Hematopoietic multipotent progenitor cell (in vitro differentiated cells): ENCODE data around the gene CTNNA3. TPM values are rescaled to one million over a fixed set of nuclear protein-coding genes. Genes with fewer than 3 reads are reported as not detected.

Source experiments
- DNase-seq, 3 donors: peaks; one replicate each; pipeline ENCODE4 v3.0.0-alpha.2; 2011 to 2015; ENCODE audit warnings: low read depth in 2 of 3, low spot score in 2 of 3
- total RNA-seq: library from RNA; depleted of rRNA; stranded (reverse); fragments of >200 nt; gene quantifications from one replicate; pipeline ENCODE4 v1.2.3, GENCODE V29; 2012

The CTNNA3 gene
- total RNA-seq, 1 donor: under 0.01 TPM

DNA sequence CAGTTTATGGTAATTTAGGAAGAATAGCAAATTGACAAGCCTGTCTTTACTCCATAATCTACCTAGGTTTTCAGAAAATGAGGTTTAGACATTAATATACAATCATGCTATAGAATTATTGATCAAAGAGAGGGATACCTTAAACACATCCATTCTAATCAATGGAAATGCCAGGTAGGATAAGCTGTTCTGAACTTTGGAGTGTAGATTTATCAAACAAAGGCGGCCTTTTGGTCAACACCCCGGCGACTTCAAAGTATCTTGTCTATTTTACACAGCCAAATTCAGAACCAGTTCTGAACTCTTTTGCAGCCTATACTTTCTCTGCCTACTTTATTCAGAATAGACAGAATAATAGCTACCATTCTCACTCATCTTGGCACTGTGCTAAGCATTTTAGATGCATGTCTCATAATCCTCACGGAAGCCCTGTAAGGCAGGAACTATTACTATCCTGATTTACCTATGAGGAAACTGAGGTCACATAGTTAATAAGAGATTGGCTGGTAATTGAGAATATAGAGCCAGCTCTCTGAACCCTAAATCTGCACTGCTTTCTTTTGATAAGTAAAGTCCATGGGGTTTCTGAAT is 1412.0 kb downstream of the CTNNA3 start:
- no peak for DNase-seq

DNA sequence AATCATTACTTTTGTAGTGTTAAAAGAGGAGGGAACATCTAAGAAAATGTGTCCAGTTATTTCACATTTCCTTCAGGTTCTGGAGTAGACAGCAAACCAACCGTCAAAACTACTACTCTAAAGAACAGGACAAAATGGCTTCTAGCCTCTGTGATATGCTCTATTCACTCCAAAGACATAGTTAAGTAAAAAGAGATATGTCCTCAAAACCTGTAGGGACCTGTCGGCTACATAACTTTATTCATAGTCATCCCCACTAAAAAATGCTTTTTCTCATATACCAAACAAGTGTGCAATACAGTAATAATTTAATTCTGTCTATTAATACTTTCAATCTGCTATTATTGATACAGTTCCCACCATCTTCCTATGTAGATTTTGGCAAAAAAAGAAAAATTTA is 1412.9 kb downstream of the CTNNA3 start:
- no peak for DNase-seq

DNA sequence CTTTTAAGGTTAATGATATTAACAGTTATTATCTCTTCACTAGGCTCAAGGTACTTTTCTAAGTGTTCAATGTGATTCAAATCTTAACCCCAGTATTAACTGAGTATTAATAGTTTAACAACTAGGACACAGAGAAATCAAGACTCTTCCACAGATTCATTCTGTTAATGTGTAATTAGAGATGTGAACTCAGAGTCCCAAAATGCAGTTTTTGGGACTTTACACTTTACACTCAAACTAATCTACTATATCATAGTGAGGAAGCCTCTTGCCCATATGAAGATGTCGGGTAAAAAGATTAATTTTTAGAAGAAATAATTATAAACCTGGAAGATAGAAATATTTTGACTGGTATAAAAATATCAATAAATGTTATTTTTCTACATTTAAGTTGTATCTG is 1414.7 kb downstream of the CTNNA3 start:
- no peak for DNase-seq

DNA sequence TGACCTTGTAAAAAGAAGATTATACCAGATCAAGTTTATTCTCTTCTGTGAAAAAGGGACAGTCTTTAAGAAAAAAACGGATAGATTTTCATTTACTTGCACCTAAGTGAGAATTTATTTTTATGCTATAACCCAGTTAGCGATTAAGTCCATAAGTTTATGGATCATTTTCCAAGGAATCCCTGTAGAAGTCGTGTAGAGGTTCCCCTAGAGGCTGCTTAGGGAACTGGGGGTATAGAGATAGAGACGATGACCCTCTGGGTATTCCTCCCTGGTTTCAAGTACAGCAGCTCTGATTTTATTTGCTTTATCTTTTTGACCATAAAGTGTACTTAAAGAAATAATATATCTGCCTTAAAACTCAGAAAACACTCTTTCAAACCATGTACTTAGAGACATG is 1418.5 kb downstream of the CTNNA3 start:
- no peak for DNase-seq

DNA sequence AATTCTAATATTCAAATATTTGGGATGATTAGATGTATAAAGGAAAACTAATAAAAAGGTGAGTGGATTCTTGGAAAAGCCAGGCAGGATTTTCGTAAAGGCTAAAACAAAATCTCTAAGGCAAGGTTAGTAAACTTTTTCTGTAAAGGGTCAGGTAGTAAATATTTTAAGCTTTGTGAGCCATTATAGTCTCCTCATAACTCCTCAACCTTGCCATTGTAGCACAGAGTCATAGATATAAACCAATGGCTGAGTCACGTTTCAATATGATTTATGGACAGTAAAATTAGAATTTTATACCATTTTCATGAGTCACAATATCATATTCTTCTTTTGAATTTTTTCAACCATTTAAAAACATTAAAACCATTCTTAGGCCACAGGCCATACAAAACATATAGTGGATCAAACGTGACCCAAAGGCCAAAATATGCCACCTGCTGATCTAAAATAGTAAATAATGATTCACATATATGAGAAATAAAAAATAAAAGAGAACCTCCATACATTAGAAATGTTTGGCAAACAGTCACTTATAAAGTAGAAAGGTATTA is 1422.0 kb downstream of the CTNNA3 start:
- DNase-seq: no peak

DNA sequence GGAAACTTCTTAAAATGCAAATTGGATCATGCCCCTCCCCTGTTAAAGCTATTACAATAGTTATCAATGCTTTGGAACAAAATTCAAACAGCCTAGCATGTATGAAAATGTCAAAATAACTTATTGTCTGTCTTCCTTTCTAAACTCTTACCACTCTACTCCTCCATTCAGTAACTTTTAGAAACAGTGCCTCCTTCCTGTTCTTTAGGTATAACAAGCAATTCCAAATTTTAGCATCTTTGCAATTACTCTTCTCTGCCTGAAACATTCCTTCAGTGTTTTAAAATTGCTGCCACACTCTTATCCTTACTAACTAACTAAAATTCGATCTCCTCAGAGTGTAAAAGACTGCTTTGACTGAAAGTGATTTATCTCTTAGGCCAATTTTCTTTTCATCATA is 1430.6 kb downstream of the CTNNA3 start:
- no peak for DNase-seq

DNA sequence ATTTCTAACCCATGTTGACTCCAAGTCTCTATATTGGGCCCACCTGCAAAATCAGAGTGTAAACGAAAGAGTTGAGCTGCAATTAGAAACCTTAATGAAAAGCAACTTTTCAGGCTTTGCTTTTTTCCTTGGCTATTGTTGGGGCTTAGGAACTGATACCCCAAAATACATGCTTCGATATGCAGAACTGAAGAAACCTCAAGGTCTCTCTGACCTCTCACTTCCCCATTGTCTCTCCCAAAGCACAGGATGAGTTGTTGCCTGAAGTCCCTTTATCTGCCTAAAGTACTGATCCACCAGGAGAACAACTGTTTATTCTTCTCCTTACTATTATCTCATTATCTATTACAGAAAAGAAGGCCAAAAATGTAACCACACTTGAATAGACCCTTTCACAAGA is 1436.2 kb downstream of the CTNNA3 start:
- DNase-seq: no peak

DNA sequence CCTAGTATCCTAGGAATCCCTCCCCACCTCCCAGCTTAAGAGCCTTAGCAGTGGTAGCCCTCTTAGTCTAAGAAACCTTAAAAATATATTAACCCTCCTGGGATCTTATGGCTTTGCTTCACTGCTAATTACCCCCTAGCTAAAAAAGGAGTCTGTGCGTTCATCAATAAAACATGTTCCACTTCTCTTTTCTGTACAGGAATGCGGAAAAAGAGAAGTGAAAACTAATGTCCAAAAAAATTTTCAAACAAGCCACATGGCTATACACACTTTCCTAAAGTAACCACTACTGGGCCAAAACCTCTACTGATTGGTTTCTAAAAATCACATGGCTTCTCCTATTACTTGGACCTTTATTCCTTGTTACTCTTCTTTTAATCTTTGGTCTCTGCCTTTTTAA is 1437.3 kb downstream of the CTNNA3 start:
- no peak for DNase-seq

DNA sequence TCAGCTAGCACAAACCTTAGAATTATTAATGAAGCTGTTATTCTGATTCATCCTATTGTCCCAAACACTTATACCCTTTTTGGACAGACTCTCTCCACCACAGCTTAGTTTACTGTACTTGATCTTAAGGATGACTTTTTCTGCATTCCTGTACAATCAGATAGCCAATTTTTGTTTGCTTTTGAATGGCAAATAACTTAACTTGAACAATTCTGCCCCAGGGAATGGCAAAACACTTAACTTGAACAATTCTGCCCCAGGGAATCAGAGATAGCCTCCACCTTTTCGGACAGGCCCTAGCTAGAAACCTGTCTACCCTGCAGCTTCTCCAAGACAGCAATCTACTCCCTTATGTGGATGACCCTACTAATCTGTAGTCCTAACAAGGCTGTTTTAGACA is 1438.2 kb downstream of the CTNNA3 start:
- no peak for DNase-seq

DNA sequence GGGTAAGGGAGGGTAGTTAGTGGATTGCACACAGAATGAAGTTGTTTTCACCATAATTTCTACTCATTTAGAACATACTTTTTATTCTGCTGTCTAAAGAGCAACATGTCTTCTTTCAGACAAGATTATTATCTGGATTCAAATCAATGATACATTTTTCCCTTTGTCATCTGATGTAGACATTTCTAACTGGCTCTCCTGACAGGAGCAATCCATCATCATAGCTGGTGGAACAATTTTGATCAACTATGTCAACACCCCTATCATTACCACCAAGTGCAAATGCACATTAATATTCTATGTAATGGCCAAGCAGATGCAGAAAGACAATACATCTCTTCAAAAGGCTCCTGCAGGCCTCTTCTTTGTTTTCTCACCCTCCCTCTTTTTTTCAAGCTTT is 1443.0 kb downstream of the CTNNA3 start:
- DNase-seq: no peak

DNA sequence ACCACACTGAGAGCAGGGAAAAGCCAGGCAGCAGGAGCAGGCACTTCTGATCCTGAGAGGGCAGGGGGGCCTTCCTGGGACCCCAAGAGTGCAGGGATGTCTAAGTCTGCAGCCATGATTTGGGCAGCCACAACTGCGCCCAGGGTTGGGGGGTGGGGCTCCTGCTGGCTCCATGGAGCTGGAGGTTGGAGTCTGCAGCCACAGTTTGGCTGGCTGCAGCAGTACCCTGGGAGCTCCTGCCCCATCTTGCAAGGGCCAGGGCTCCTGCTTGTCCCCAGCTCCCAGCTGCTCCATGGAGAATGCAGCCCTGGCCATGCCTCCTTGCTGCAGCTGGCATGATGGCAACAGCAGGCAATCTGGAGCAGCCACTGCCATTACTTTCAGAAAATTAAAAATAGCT is 1449.8 kb downstream of the CTNNA3 start:
- DNase-seq: no peak

DNA sequence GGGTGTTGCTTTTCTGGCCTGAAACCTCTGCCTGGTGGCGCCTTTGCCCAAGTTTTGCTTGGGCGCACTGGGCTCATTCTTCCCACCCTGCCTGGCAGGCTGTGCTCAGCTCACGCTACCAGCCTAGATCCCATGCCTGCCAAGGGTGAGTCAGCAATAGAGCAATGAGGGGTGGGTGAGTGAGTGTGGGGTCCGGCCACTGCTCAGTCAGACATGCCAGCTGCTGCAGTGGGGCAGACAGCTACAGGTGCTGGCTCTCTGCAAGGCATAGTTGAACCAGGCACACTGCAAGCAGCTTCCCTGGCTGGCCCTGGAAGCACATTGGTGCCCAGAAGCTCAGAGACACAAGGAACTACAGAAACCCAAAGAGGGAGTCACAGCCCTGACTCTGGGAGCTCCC is 1451.0 kb downstream of the CTNNA3 start:
- no peak for DNase-seq

DNA sequence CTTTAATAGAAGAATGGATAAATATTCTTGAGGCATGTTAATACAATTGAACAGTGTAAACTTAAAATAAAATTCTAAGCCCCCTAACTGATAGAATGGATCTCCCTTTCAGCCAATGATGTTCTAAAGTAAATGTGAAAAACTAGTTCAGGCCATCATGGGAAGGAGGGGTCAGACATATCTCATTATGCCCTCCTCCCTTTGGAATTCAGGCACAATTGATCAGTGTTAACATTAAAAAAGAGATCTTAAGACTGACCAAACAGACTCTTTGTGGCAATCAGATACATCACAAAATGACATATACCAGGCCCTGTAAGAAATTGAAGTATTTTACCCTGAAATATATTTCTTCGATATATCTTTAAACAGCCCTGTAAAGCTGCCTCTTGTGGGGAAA is 1453.1 kb downstream of the CTNNA3 start:
- DNase-seq: no peak

DNA sequence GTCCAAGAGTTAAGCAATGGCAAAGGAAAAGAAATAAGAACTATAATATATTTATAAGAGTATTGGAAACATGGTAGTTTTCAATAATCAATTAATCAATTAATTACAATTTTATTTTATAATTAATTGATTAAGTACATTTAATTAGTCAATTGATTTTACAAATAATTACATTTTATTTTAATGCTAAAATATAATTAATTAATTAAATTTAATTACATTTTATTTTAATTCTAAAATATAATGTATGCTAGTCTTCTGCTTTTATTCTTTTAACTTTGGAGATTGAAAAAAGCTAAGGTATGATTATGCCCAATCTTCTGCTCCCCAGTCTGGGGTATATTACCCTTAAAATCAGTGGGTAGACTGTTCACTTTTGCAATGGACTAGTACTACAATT is 1456.9 kb downstream of the CTNNA3 start:
- no peak for DNase-seq

DNA sequence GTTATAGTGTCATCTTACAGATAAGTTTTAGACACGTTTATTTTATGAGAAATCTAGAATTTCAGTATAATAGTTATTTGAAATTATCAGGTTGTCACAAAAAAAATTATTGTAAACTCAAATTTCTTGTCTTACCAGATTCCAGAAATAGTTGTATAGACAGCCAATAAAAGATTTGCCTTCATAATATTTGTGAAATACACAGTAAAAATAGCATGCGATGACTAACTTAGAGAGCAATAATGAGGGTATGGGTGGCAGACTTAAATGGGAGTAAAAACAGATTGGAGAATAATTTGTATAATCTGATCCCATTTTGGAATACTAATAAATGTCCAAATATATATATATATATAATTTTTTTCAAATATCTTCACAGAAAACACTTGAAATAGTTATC is 1457.7 kb downstream of the CTNNA3 start:
- DNase-seq: no peak

DNA sequence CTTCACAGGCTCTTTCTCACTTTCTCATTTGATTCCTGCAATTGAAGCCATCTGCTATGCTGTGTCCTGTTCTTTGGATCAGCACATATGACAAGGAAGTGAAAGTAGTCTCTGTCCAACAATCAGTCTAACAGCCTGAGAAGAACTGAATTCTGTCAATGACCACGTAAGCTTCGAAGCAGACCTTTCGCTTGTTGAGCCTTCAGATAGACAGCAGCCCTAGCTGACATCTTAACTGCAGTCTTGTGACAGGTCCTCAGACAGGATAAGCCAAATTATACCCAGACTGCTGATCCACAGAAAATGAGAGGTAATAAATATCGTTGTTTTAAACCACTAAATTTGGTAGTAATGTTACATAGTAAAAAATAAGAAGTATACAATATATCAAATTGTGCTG is 1461.1 kb downstream of the CTNNA3 start:
- no peak for DNase-seq

DNA sequence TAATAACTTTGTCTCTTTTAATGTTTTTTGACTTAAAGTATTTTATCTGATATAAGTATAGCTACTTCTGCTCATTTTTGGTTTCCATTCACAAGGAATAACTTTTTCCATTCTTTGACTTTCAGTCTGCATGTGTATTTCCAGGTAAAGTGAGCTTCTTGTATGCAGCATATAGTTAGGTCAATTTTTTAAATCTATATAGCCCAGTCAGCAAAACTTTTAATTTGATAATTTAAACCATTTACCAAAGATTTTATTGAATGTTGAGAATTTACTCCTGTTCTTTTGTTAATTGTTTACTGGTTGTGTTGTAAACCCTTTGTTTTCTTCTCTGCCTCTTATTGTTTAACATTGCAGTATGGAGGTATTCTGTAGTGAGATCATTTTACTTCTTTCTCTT is 1467.1 kb downstream of the CTNNA3 start:
- no peak for DNase-seq

DNA sequence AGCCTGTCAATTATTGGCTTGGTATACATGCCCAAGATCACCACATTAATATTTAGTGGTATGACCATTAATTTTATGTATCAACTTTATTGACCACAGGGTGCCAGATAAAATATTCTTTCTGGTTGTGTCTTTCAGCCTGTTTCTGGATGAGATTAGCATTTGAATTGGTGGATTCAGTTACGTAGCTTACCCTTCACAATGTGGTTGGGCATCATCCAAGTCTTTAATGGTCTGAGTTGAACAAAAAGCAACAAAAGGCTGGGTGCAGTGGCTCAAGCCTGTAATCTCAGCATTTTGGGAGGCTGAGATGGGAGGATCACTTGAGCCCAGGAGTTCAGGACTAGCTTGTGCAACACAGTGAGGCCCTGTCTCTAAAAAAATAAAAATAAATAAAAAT is 1472.3 kb downstream of the CTNNA3 start:
- DNase-seq: no peak

DNA sequence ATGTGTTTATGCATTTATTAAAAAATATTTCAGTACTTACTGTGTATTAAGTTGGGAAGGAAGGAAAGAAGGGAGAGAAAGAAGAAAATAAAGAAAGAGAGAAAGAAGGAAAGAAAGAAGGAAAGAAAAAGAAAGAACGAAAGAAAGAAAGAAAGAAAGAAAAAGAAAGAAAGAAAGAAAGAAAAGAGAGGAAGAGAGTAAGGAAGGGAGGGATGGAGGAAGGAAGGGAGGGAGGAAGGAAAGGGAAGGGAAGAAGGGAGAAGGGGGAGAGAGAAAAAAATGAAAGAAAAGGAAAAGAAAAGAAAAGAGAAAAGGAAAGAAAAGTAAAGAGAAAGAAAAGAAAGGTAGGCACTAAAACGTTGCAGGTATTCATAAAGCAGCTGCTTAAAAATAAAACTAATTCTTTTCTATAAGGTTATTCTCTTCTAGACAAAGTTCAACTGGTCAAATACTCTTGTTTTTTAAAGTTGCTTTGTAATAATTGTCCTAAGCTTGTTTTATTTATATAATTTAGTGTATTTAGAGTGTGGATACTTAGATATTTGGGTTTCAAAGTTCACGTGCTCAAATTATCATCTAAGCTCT is 1473.4 kb downstream of the CTNNA3 start:
- no peak for DNase-seq

DNA sequence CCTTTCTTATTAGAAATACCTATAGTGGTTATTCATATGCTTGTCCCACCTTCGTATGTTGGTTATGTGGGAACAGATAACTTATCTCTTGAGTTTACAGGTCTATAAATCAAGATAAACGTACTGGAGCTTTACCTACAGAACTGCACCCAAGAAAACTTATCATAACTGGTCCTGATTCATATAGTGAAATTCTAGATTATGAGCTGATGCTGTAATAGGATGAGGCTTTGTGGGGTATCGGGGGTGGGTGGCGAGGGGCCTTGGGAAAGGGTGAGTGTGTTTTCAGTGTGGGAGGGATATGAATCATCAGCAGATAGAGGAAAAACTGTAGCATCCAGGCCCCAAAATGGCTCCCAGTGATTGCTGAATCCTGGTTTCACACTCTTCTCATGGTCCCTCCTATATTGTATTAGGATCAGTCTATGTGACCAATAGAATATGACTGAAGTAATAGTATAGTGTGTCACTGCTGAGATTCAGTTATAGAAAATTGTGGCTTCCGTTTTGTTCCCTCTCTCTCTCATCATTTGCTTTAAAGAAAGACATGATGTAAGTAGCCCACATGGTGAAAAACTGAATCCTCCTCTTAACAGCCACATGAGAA is 1476.9 kb downstream of the CTNNA3 start:
- no peak for DNase-seq

DNA sequence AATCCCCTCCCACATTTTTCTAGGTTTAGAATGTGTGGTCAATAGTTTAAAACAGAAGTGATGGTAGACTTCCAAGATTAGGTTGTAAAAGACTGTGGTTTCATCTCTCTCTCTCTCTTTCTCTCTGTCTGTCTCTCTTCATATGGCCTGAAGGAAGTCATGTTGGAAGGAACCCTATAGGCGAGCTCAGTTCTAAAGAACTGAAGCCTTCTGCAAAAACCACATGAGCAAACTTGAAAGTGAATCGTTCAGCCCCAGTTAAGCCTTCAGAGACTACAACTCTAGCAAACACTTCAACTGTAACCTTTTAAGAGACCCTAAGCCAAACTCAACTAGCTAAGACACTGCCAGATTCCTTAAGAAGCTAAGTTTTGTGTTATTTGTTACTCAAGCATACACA is 1477.7 kb downstream of the CTNNA3 start:
- no peak for DNase-seq

DNA sequence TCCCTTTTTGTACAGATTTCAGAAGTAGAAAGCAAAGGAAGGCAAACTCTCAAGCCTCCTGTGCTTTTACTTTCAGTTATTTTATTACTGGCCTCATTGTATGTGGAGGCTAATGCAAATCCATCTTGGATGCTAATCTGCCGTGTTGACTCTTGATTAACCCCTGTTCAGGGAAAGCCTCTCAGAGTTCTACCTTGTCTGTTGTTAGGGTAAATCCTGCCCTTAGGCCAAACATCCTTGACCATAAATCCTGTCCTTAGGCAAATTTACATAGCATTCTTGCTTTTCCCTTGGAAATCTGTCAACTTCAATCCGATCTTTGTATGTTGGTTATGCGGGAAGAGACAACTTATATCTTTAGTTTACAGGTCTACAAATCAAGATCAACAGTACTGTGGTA is 1480.1 kb downstream of the CTNNA3 start:
- no peak for DNase-seq
